PC-9 (cell line): Measurements from ENCODE around the gene MYOF.

Experiments used
- CTCF ChIP-seq: fragments of 200-600 bp; sonication (generic); conservative IDR thresholded peaks from 2 replicates; pipeline ENCODE4 v1.6.1; 2017; ENCODE audit warnings: mixed run types, antibody characterized with exemption, mild to moderate bottlenecking, moderate library complexity
- EZH2 ChIP-seq: fragments of 200-600 bp; sonication (generic); IDR thresholded peaks from 2 replicates; pipeline ENCODE4 v1.8.0; 2017; ENCODE audit warnings: antibody characterized with exemption, low read depth

DNA sequence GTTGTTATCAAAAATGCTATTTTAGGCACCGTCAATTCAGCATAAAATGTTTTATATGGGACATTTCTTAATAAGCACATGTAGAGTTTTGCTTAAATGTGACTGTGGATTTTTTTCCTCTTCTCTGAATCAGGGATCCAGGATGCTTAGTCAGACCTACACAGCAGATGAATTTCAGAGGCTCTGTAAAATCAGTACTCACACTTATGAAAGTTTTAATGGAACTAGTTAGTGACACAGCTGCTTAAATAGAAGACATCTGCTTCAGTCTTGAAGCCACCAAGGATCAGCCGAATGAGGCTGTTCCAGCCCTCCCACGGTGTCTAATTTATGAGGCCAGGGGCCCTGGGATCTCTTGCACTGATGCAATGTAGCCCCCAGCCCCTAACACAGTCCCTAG lies 136.0 kb downstream of the MYOF start:
- TF ChIP-seq CTCF (no peak), EZH2 (no peak)
